ENCODE measurements around the gene ZBTB7C. TPM values are rescaled to one million over a fixed set of nuclear protein-coding genes. Genes with fewer than 3 reads are reported as not detected.

Gene ZBTB7C
- total RNA-seq, 1 donor from 2014 or later, result 1.4 TPM

DNA sequence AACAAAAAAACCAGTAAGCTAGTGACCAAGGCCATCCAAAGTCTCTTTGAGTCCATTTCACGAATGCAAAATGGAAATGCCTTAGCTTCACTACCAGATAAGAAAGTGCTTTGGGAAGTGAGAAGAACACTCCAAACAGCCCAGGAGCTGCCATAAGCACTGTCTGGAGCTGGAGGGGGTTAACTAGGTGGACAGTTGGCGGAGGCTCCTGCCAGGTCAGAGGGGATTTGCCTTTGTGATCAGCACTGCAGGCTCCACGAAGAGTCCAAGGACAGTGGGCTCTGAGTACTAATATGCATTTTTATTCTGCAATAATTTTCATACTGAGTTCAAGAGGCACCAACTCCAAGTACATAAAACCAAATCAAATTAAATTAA is 245.5 kb downstream of the ZBTB7C start:
- DNase-seq (ENCODE audit: low spot score), result no peak
- H3K9me3 Mint-ChIP-seq (ENCODE audit: low read depth), result no peaks in the 10 kb centered on the region
- H3K27ac Mint-ChIP-seq (ENCODE audit: unreplicated experiment), result no peak overlapping the region
- no peak overlapping the region for H3K4me3 Mint-ChIP-seq (ENCODE audit: unreplicated experiment)
- peaks cover 10% of the 10 kb centered on the region for H3K27me3 Mint-ChIP-seq (ENCODE audit: low read depth)
- H3K4me1 Mint-ChIP-seq (ENCODE audit: low read depth), result peaks cover 8% of the 10 kb centered on the region
- no peak for TF ChIP-seq CTCF (IDR thresholded peaks at IDR 0.05)
- H3K36me3 Mint-ChIP-seq (ENCODE audit: low read depth), result no peaks in the 10 kb centered on the region

- DNase-seq (ENCODE audit: low spot score), result no peak
- Mint-ChIP-seq H3K27ac (ENCODE audit: unreplicated experiment) (no peak overlapping the region), H3K27me3 (ENCODE audit: low read depth) (peaks cover 6% of the 10 kb centered on the region), H3K4me3 (ENCODE audit: unreplicated experiment) (no peak overlapping the region), H3K4me1 (ENCODE audit: low read depth) (peaks cover 8% of the 10 kb centered on the region), H3K9me3 (ENCODE audit: low read depth) (no peaks in the 10 kb centered on the region), H3K36me3 (ENCODE audit: low read depth) (no peaks in the 10 kb centered on the region)
- TF ChIP-seq CTCF (IDR thresholded peaks at IDR 0.05), result no peak
Observed at GRCh38 chr18:48162956-48163737, 246.0 kb downstream of the ZBTB7C start.

DNA sequence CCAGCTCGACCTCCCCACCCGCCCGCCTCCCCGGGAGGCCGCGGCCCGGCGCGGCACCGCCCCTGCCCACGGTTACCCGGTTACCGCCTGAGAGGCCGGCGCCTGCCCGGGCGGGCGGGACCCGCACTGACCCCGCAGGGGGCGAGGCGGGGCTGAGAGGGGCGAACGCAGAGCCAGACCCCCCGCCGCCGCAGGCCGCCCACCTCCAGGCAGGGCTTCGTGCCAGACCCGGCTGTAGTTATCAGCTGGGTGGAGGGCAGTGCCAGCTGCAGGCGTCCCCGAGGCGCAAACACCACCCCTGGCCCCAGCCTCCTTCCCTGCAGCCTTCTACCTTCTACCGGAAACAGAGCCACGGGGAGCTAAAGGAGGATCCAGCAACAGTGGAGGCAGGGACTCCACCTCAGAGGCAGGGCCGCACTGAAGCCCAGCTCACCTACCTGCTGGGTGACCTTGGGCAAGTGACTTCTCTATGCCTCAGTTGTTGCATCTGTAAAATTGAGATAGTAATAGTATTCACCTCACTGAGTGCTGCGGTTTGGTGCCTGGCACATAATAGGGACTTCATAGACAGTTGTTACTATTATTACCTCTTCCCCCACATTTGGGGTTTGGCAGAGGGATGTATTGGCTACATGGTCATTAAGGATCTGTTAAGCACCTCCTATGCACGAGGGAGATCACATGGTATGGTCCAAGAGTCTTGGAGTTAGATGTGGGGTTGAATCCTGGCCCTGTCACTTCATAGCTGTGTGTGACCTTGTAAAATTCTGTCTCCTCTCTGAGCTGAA is 247.1 kb downstream of the ZBTB7C start:
- no peak for DNase-seq (ENCODE audit: low spot score)
- Mint-ChIP-seq H3K36me3 (ENCODE audit: low read depth) (no peaks in the 10 kb centered on the region), H3K4me3 (ENCODE audit: unreplicated experiment) (peak overlapping the region; percentile 74), H3K4me1 (ENCODE audit: low read depth) (peaks cover 8% of the 10 kb centered on the region), H3K27ac (ENCODE audit: unreplicated experiment) (peak overlapping the region; percentile 54), H3K9me3 (ENCODE audit: low read depth) (no peaks in the 10 kb centered on the region), H3K27me3 (ENCODE audit: low read depth) (peaks cover 4% of the 10 kb centered on the region)
- TF ChIP-seq CTCF (IDR thresholded peaks at IDR 0.05), result peak; percentile 14

- H3K36me3 Mint-ChIP-seq (ENCODE audit: low read depth), result no peaks in the 10 kb centered on the region
- H3K4me3 Mint-ChIP-seq (ENCODE audit: unreplicated experiment), result peak overlapping the region; percentile 74
- H3K27me3 Mint-ChIP-seq (ENCODE audit: low read depth), result peaks cover 3% of the 10 kb centered on the region
- no peaks in the 10 kb centered on the region for H3K9me3 Mint-ChIP-seq (ENCODE audit: low read depth)
- H3K27ac Mint-ChIP-seq (ENCODE audit: unreplicated experiment), result peak overlapping the region; percentile 69
- no peak for DNase-seq (ENCODE audit: low spot score)
- no peak for TF ChIP-seq CTCF (IDR thresholded peaks at IDR 0.05)
- peaks cover 8% of the 10 kb centered on the region for H3K4me1 Mint-ChIP-seq (ENCODE audit: low read depth)
Observed at GRCh38 chr18:48161191-48161910, 247.8 kb downstream of the ZBTB7C start.

GRCh38 chr18:48160622-48161021 is 248.6 kb downstream of the ZBTB7C start:
- Mint-ChIP-seq H3K9me3 (ENCODE audit: low read depth) (no peaks in the 10 kb centered on the region), H3K27ac (ENCODE audit: unreplicated experiment) (no peak overlapping the region), H3K4me1 (ENCODE audit: low read depth) (peaks cover 8% of the 10 kb centered on the region), H3K36me3 (ENCODE audit: low read depth) (no peaks in the 10 kb centered on the region), H3K27me3 (ENCODE audit: low read depth) (peaks cover 3% of the 10 kb centered on the region), H3K4me3 (ENCODE audit: unreplicated experiment) (no peak overlapping the region)
- DNase-seq (ENCODE audit: low spot score), result no peak
- no peak for TF ChIP-seq CTCF (IDR thresholded peaks at IDR 0.05)

Measured in chondrocyte (in vitro differentiated cells).